ENCODE data around the gene EXOC4.

- TF ChIP-seq CTCF (IDR thresholded peaks at IDR 0.05) (no peak), POLR2A (IDR thresholded peaks at IDR 0.05) (no peak)
Measured at GRCh38 chr7:133568544-133568943, 315.7 kb downstream of the EXOC4 start.
